ENCODE data around the gene CD3E. TPM values are rescaled to one million over a fixed set of nuclear protein-coding genes. Genes with fewer than 3 reads are reported as not detected.

The CD3E gene
- total RNA-seq, 1 experiment from 2014 or later: not detected

DNA sequence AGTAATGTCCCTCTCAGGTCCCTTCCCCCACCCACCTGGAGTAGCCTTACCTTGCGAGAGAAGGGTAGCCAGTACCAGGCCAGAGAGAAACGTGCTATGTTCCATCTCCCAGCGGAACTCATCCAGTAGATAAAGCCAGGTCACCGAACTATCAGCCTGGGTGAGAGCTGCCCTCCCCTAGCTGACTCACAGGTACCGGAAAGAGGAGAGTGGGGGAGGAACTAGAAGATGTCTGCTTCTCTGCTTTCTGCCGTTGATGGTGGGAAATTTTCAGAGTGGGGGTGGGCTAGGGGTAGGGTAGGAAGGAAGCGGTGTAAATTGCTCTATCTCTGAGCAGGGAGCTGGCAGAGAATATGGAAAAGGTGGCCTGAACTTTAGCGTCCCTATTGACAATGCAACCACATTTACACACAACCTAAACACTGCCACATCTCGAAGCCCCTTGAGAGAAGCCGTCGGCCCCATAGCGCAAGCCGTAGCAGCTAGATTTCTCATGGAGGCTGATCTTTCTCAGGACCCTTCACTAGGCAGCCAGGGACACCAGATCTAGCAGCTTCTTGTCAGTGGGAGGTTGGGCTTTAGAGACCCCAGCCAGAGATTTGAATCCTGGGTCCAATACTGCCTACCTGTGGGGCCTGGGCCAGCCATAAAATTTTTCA, 38.1 kb downstream of the CD3E start, which contains the start of gene CD3D:
CD3D (minus strand) TSS at position 203 of the 659 bp plus-strand sequence; CDS start at position 105, 98 bp downstream.
- Mint-ChIP-seq H3K9me3 (no peaks in the 10 kb centered on the region), H3K27ac (no peak within 1 kb of the TSS; a peak in 1 of 7 replicates), H3K36me3 (ENCODE audit: insufficient read depth in 1 of 3, low read depth in 3 of 3) (no peaks in the 10 kb centered on the region), H3K4me3 (no peak within 1 kb of the TSS), H3K27me3 (ENCODE audit: low read depth) (peaks cover 54% of the 10 kb centered on the region), H3K4me1 (peaks cover 2 to 3% of the 10 kb centered on the region in 2 experiments; a peak in 1 of 4 replicates)
- no peaks in the 10 kb centered on the region for H3K23me2 ChIP-seq (ENCODE audit: insufficient read length, low read depth, low read length, poor library complexity, severe bottlenecking)
- no peak within 1 kb of the TSS for H2BK12ac ChIP-seq (ENCODE audit: insufficient read length, low read depth, low read length)
- no peak within 1 kb of the TSS for H3K4ac ChIP-seq (ENCODE audit: low read depth, low read length)
- H3K18ac ChIP-seq (ENCODE audit: insufficient read length, low read depth, low read length): no peak within 1 kb of the TSS
- no peak within 1 kb of the TSS for H3K4me2 ChIP-seq (ENCODE audit: insufficient read depth, insufficient read length, low read length)
- DNase-seq: no peak
- H3K9ac ChIP-seq (ENCODE audit: extremely low read depth, insufficient read length, low read length): no peak within 1 kb of the TSS
- H3T11ph ChIP-seq (ENCODE audit: low read length): no peak within 1 kb of the TSS
- H3K79me1 ChIP-seq (ENCODE audit: insufficient read depth, low read depth, low read length, poor library complexity, severe bottlenecking): no peaks in the 10 kb centered on the region
- no peak within 1 kb of the TSS for H2BK20ac ChIP-seq (ENCODE audit: low read depth, low read length, poor library complexity, severe bottlenecking)
- H3K14ac ChIP-seq (ENCODE audit: insufficient read depth, low read length): peak within 1 kb of the TSS; percentile 49; the same call in 1 of the 2 replicates
- TF ChIP-seq CTCF (conservative IDR thresholded peaks at IDR 0.05): no peak
- no peak within 1 kb of the TSS for H2AK5ac ChIP-seq (ENCODE audit: insufficient read length, low read length)
- no peak within 1 kb of the TSS for H2AFZ ChIP-seq (ENCODE audit: low read length)
- H3K4me1 ChIP-seq (ENCODE audit: insufficient read depth, low read length): no peaks in the 10 kb centered on the region
- H2BK15ac ChIP-seq (ENCODE audit: low read depth, low read length): no peak within 1 kb of the TSS
- no peaks in the 10 kb centered on the region for H3K79me2 ChIP-seq (ENCODE audit: insufficient read depth, low read length)
- no peaks in the 10 kb centered on the region for H3K9me3 ChIP-seq (ENCODE audit: control insufficient read depth, low read depth, low read length)
- H4K91ac ChIP-seq (ENCODE audit: insufficient read length, low read depth, low read length): no peak within 1 kb of the TSS
- no peak within 1 kb of the TSS for H2BK5ac ChIP-seq (ENCODE audit: insufficient read length, low read length)
- no peaks in the 10 kb centered on the region for H4K20me1 ChIP-seq (ENCODE audit: control insufficient read depth, insufficient read depth, insufficient read length)
- no peak within 1 kb of the TSS for H3K56ac ChIP-seq (ENCODE audit: insufficient read length, low read depth, low read length)
- WGBS (ENCODE audit: extremely low coverage, insufficient read length, low lambda C conversion rate): no CpG with 5 or more reads among the region's 13 CpGs
- H3K27me3 ChIP-seq (ENCODE audit: insufficient read depth, low read length): no peaks in the 10 kb centered on the region
- H4K5ac ChIP-seq (ENCODE audit: insufficient read length, low read depth, low read length): no peak within 1 kb of the TSS
- no peak within 1 kb of the TSS for H4K8ac ChIP-seq (replicated peaks; ENCODE audit: insufficient read length, low read depth, low read length)
- no peak within 1 kb of the TSS for H3K27ac ChIP-seq (ENCODE audit: insufficient read length, low read depth, low read length)
- no peak within 1 kb of the TSS for H3K23ac ChIP-seq (ENCODE audit: insufficient read length, low read depth, low read length)
- H2BK120ac ChIP-seq (ENCODE audit: low read depth, low read length, poor library complexity, severe bottlenecking): no peak within 1 kb of the TSS

All from H9 (cell line).